ENCODE measurements around the gene TP53BP2.

GRCh38 chr1:223860051-223860622, 14.4 kb upstream of the TP53BP2 start:
- TF ChIP-seq CTCF (IDR thresholded peaks at IDR 0.05; ENCODE audit: extremely low read depth in 1 of 2, insufficient read depth in 1 of 2, low read depth in 1 of 2, low read length in 2 of 2) (no peak), EZH2 (IDR thresholded peaks at IDR 0.05; ENCODE audit: borderline replicate concordance, low read depth, low read length, severe bottlenecking) (no peak), POLR2A (IDR thresholded peaks at IDR 0.05; ENCODE audit: low read depth, low read length) (no peak), JUN (IDR thresholded peaks at IDR 0.05; ENCODE audit: borderline replicate concordance, insufficient read depth, insufficient read length, low read depth) (no peak), GATA2 (IDR thresholded peaks at IDR 0.05; ENCODE audit: insufficient read depth, insufficient read length, low read depth, low read length) (no peak), MYC (IDR thresholded peaks at IDR 0.05; ENCODE audit: low read depth, low read length) (no peak), POLR2AphosphoS5 (IDR thresholded peaks at IDR 0.05; ENCODE audit: insufficient read depth, low read depth, low read length) (no peak)
